ENCODE results near the gene RPL38. TPM values are rescaled to one million over a fixed set of nuclear protein-coding genes. Genes with fewer than 3 reads are reported as not detected.

The RPL38 gene
- total RNA-seq, 3 donors from 2014 or later = 617 to 705 (median 692) TPM

GRCh38 chr17:74249590-74250270 is 46.3 kb downstream of the RPL38 start:
- TF ChIP-seq CTCF (IDR thresholded peaks at IDR 0.05) = no peak
- no peaks in the 10 kb centered on the region for H3K36me3 ChIP-seq (ENCODE audit: low read depth)
- intact Hi-C loops (cut with DNase I, micrococcal nuclease) = no loop called here
- DNase-seq (no peak), ATAC-seq (no peak)
- H3K4me3 ChIP-seq = no peak overlapping the region
- H3K4me1 ChIP-seq (ENCODE audit: low read depth) = no peaks in the 10 kb centered on the region
- H3K9me3 ChIP-seq = no peaks in the 10 kb centered on the region

GRCh38 chr17:74250324-74250995 is 47.0 kb downstream of the RPL38 start:
- no peak for ATAC-seq
- no peak overlapping the region for H3K4me3 ChIP-seq
- no peaks in the 10 kb centered on the region for H3K36me3 ChIP-seq (ENCODE audit: low read depth)
- no peak for DNase-seq
- no peak for TF ChIP-seq CTCF (IDR thresholded peaks at IDR 0.05)
- H3K9me3 ChIP-seq = no peaks in the 10 kb centered on the region
- intact Hi-C loops (cut with DNase I, micrococcal nuclease) = no loop called here
- no peaks in the 10 kb centered on the region for H3K4me1 ChIP-seq (ENCODE audit: low read depth)

GRCh38 chr17:74251051-74251450 is 47.6 kb downstream of the RPL38 start:
- ATAC-seq (no peak), DNase-seq (no peak)
- Histone ChIP-seq H3K4me3 (no peak overlapping the region), H3K36me3 (ENCODE audit: low read depth) (no peaks in the 10 kb centered on the region), H3K4me1 (ENCODE audit: low read depth) (no peaks in the 10 kb centered on the region), H3K9me3 (no peaks in the 10 kb centered on the region)
- no peak for TF ChIP-seq CTCF (IDR thresholded peaks at IDR 0.05)
- intact Hi-C loops (cut with DNase I, micrococcal nuclease) = no loop called here

GRCh38 chr17:74251569-74251968 is 48.1 kb downstream of the RPL38 start:
- ATAC-seq (no peak), DNase-seq (no peak)
- Histone ChIP-seq H3K4me1 (ENCODE audit: low read depth) (no peaks in the 10 kb centered on the region), H3K4me3 (no peak overlapping the region), H3K9me3 (no peaks in the 10 kb centered on the region), H3K36me3 (ENCODE audit: low read depth) (no peaks in the 10 kb centered on the region)
- intact Hi-C loops (cut with DNase I, micrococcal nuclease) = no loop called here
- TF ChIP-seq CTCF (IDR thresholded peaks at IDR 0.05) = no peak

- H3K4me3 ChIP-seq = no peak overlapping the region
- intact Hi-C loops (cut with DNase I, micrococcal nuclease) = no loop called here
Measured at GRCh38 chr17:74252211-74252610, 48.7 kb downstream of the RPL38 start.

More at GRCh38 chr17:74252211-74252610, 48.7 kb downstream of the RPL38 start:
- Histone ChIP-seq H3K36me3 (ENCODE audit: low read depth) (no peaks in the 10 kb centered on the region), H3K4me1 (ENCODE audit: low read depth) (no peaks in the 10 kb centered on the region), H3K9me3 (no peaks in the 10 kb centered on the region)
- no peak for DNase-seq
- no peak for ATAC-seq
- TF ChIP-seq CTCF (IDR thresholded peaks at IDR 0.05) = no peak
